Neural progenitor cell (in vitro differentiated cells): ENCODE measurements around the gene SPATA13.

Experiments used
- CTCF ChIP-seq: fragments of 200-600 bp; sonication (generic); IDR thresholded peaks from 2 replicates; pipeline ENCODE4 v1.5.1; 2017; ENCODE audit warnings: antibody characterized with exemption, mild to moderate bottlenecking
- EZH2 ChIP-seq: fragments of 200-600 bp; sonication (generic); IDR thresholded peaks from 2 replicates; pipeline ENCODE4 v1.6.1; 2017; ENCODE audit warnings: antibody characterized with exemption, mild to moderate bottlenecking, moderate library complexity
- EZH2phosphoT487 ChIP-seq: fragments of 200-600 bp; sonication (generic); IDR thresholded peaks from 2 replicates; pipeline ENCODE4 v1.6.1; 2017; ENCODE audit warnings: antibody characterized with exemption

DNA sequence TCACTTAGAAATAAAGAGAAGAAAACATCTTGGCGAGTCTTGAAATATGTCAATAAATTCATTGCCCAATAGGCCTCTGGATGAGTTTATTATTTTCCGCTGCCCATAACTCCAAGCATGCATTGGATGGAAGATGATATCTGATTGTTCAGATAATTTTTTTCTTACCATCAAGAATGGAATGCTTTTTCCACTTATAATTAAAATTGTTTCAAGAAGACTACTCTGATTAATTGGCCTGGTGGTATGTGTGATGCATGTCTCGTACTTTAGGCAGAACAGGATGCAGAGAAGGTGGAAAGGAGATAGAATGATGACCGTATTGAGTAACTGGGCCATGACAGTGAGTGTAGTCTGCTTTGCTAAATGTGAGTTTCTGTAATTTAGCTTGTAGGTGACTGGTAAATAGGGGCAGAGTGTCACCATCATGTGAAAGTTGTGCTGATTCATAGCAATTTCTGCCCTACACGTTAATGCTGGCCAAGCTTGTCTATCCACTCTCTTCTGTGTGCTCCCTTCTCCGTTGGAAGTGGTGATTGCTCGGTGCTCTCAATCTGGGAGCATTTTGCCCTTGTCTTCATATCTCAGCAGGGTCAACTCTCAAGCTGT is 13.5 kb upstream of the SPATA13 start:
- TF ChIP-seq CTCF (no peak), EZH2phosphoT487 (no peak), EZH2 (no peak)
